ENCODE results near the gene SPAST. TPM values are rescaled to one million over a fixed set of nuclear protein-coding genes. Genes with fewer than 3 reads are reported as not detected.

The SPAST gene
- total and polyA plus RNA-seq, 9 of the 15 experiments (the other 6 are each of a cell fraction or from before 2014, with no cell fraction given) = 7.4 to 37.0 (median 19.0) TPM

- TF ChIP-seq ATF6 (CRISPR knock-in tag; IDR thresholded peaks at IDR 0.05) (0 out of 2 replicates have a peak, but pooled peaks have one; percentile 17), POU5F1 (IDR thresholded peaks at IDR 0.05; ENCODE audit: borderline replicate concordance, low read depth, low read length, partially characterized antibody) (peak; percentile 45), SMARCA4 (IDR thresholded peaks at IDR 0.05) (0 out of 2 replicates have a peak, but pooled peaks have one; percentile 4), C11orf30 (IDR thresholded peaks at IDR 0.05; ENCODE audit: low read depth) (peak; percentile 8; the same call in 1 of the 2 replicates), LCOR (CRISPR knock-in tag; IDR thresholded peaks at IDR 0.05) (peak; percentile 49; the same call in 1 of the 2 replicates), ZNF77 (CRISPR knock-in tag; IDR thresholded peaks at IDR 0.05) (no peak), ZNF75A (CRISPR knock-in tag; IDR thresholded peaks at IDR 0.05) (no peak), ATF1 (CRISPR knock-in tag; IDR thresholded peaks at IDR 0.05) (peak; percentile 21; the same call in 1 of the 2 replicates), ATF1 (tag; IDR thresholded peaks at IDR 0.05) (peak; percentile 96), DACH1 (IDR thresholded peaks at IDR 0.05; ENCODE audit: partially characterized antibody) (peak; percentile 3), FOSL1 (tag; conservative IDR thresholded peaks at IDR 0.05) (peak; percentile 45; the same call in 1 of the 2 replicates), ETV5 (CRISPR knock-in tag; IDR thresholded peaks at IDR 0.05; ENCODE audit: low read depth) (peak; percentile 33), REST (IDR thresholded peaks at IDR 0.05; ENCODE audit: borderline replicate concordance) (peak; percentile 86), REST (CRISPR knock-in tag; IDR thresholded peaks at IDR 0.05; ENCODE audit: low read depth) (no peak), CREB3L1 (IDR thresholded peaks at IDR 0.05; ENCODE audit: borderline replicate concordance, low read depth) (peak; percentile 91; the same call in 1 of the 2 replicates), FOXM1 (IDR thresholded peaks at IDR 0.05; ENCODE audit: low read depth) (peak; percentile 61; the same call in 1 of the 2 replicates), FOXM1 (CRISPR knock-in tag; IDR thresholded peaks at IDR 0.05; ENCODE audit: low read depth) (0 out of 2 replicates have a peak, but pooled peaks have one; percentile 16), XRCC3 (IDR thresholded peaks at IDR 0.05) (no peak)
Measured at GRCh38 chr2:32063310-32064020, at the start of gene SPAST (continued).

All from K562 (cell line).